ENCODE data around the gene DVL2. TPM values are rescaled to one million over a fixed set of nuclear protein-coding genes. Genes with fewer than 3 reads are reported as not detected.

The DVL2 gene
- total and polyA plus RNA-seq, 2 of the 13 experiments (the other 11 are each of a cell fraction or from before 2014, with no cell fraction given), result 5.7 to 38.2 TPM

GRCh38 chr17:7178973-7179316 is 55.4 kb downstream of the DVL2 start (continued):
- TF ChIP-seq NFATC3 (CRISPR knock-in tag; IDR thresholded peaks at IDR 0.05) (no peak), SALL1 (CRISPR knock-in tag; IDR thresholded peaks at IDR 0.05) (no peak), NFKB2 (CRISPR knock-in tag; IDR thresholded peaks at IDR 0.05; ENCODE audit: borderline replicate concordance) (no peak), TFDP1 (CRISPR knock-in tag; IDR thresholded peaks at IDR 0.05; ENCODE audit: borderline replicate concordance) (no peak), ZSCAN25 (CRISPR knock-in tag; IDR thresholded peaks at IDR 0.05) (0 out of 2 replicates have a peak, but pooled peaks have one; percentile 31), KLF9 (CRISPR knock-in tag; IDR thresholded peaks at IDR 0.05; ENCODE audit: low read depth) (no peak), SOX6 (IDR thresholded peaks at IDR 0.05) (no peak), SOX6 (CRISPR knock-in tag; IDR thresholded peaks at IDR 0.05) (no peak), STAG1 (CRISPR knock-in tag; IDR thresholded peaks at IDR 0.05) (no peak), ZNF558 (CRISPR knock-in tag; IDR thresholded peaks at IDR 0.05; ENCODE audit: borderline replicate concordance) (peak; percentile 65; the same call in 1 of the 2 replicates), TOE1 (CRISPR knock-in tag; IDR thresholded peaks at IDR 0.05) (no peak), ZBTB7B (CRISPR knock-in tag; IDR thresholded peaks at IDR 0.05) (no peak), SSRP1 (CRISPR knock-in tag; IDR thresholded peaks at IDR 0.05) (no peak), CC2D1A (CRISPR knock-in tag; IDR thresholded peaks at IDR 0.05) (no peak), TRIM24 (CRISPR knock-in tag; IDR thresholded peaks at IDR 0.05) (no peak), DDIT3 (CRISPR knock-in tag; IDR thresholded peaks at IDR 0.05) (no peak), ZFAT (CRISPR knock-in tag; conservative IDR thresholded peaks at IDR 0.05) (no peak), ZNF557 (CRISPR knock-in tag; IDR thresholded peaks at IDR 0.05) (no peak), ATF7-NPFF (CRISPR knock-in tag; IDR thresholded peaks at IDR 0.05; ENCODE audit: low read depth) (0 out of 2 replicates have a peak, but pooled peaks have one; percentile 3), TBL1XR1 (IDR thresholded peaks at IDR 0.05; ENCODE audit: borderline replicate concordance, low read length, partially characterized antibody) (no peak), ARNTL (CRISPR knock-in tag; IDR thresholded peaks at IDR 0.05) (peak; percentile 4; the same call in 1 of the 2 replicates), TCF12 (IDR thresholded peaks at IDR 0.05) (no peak), TCF12 (CRISPR knock-in tag; IDR thresholded peaks at IDR 0.05) (0 out of 2 replicates have a peak, but pooled peaks have one; percentile 12), EHMT2 (IDR thresholded peaks at IDR 0.05; ENCODE audit: borderline replicate concordance, low read depth, low read length) (no peak), ZNF782 (CRISPR knock-in tag; IDR thresholded peaks at IDR 0.05; ENCODE audit: borderline replicate concordance) (no peak)
- TF ChIP-seq, protein P1, sequence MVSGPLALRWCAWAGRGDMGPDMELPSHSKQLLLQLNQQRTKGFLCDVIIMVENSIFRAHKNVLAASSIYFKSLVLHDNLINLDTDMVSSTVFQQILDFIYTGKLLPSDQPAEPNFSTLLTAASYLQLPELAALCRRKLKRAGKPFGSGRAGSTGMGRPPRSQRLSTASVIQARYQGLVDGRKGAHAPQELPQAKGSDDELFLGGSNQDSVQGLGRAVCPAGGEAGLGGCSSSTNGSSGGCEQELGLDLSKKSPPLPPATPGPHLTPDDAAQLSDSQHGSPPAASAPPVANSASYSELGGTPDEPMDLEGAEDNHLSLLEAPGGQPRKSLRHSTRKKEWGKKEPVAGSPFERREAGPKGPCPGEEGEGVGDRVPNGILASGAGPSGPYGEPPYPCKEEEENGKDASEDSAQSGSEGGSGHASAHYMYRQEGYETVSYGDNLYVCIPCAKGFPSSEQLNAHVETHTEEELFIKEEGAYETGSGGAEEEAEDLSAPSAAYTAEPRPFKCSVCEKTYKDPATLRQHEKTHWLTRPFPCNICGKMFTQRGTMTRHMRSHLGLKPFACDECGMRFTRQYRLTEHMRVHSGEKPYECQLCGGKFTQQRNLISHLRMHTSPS (CRISPR knock-in tag; IDR thresholded peaks at IDR 0.05; ENCODE audit: low read depth), result no peak
- TF ChIP-seq, protein P2, sequence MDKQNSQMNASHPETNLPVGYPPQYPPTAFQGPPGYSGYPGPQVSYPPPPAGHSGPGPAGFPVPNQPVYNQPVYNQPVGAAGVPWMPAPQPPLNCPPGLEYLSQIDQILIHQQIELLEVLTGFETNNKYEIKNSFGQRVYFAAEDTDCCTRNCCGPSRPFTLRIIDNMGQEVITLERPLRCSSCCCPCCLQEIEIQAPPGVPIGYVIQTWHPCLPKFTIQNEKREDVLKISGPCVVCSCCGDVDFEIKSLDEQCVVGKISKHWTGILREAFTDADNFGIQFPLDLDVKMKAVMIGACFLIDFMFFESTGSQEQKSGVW (CRISPR knock-in tag; IDR thresholded peaks at IDR 0.05; ENCODE audit: borderline replicate concordance), result no peak
- TF ChIP-seq, protein P3, sequence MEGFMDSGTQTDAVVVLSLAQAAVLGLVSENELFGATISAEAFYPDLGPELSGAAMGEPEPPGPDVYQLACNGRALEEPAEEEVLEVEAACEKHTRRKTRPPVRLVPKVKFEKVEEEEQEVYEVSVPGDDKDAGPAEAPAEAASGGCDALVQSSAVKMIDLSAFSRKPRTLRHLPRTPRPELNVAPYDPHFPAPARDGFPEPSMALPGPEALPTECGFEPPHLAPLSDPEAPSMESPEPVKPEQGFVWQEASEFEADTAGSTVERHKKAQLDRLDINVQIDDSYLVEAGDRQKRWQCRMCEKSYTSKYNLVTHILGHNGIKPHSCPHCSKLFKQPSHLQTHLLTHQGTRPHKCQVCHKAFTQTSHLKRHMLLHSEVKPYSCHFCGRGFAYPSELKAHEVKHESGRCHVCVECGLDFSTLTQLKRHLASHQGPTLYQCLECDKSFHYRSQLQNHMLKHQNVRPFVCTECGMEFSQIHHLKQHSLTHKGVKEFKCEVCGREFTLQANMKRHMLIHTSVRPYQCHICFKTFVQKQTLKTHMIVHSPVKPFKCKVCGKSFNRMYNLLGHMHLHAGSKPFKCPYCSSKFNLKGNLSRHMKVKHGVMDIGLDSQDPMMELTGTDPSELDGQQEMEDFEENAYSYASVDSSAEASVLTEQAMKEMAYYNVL (CRISPR knock-in tag; IDR thresholded peaks at IDR 0.05; ENCODE audit: borderline replicate concordance), result no peak

Data from HepG2 (cell line).